GM19467 (cell line): ENCODE data around the gene PLCB4.

Experiments
- ATAC-seq: cut with Tn5 transposase; IDR thresholded peaks from one replicate; pipeline ENCODE4 v1.9.1; 2021; ENCODE audit warnings: mild to moderate bottlenecking, moderate library complexity; ENCODE audit not compliant: unreplicated experiment

Gene PLCB4

DNA sequence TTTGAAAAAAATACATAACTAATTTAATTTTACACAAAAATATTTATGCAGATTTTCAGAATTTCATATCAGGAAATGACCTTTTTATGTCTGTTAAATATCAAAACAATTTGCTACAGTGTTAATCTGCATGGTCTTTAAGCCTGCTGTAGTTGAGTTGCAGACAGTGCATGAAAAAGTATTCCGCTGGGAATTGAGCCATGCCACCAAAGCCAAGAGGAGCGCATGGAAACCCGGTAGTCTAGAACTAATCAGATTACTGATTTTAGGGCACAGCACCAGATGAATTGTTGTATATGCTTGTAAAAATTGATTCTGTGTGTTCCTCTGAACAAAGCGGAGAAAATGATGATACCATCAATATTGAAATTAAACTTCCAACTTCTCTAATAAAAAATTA is 411.2 kb downstream of the PLCB4 start:
- no peak for ATAC-seq

DNA sequence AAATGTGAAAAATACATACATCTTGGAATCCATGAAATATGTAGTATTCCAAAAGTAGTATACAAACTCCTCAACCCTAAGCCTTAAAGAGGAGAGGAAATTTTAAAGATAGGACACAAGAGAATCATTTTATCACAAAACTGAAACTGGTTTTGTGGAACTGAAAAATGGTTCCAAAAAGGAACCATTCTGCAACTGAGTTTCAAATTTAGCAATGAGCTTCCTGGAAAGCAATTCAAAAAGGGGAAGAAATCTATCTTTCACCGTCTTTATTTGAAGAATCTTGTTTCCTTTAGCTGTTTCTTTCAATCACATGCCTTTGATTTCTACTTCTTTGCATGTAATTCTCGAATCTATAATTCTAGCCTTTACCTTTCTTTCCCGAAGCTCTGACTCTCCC is 413.3 kb downstream of the PLCB4 start:
- ATAC-seq, result no peak

DNA sequence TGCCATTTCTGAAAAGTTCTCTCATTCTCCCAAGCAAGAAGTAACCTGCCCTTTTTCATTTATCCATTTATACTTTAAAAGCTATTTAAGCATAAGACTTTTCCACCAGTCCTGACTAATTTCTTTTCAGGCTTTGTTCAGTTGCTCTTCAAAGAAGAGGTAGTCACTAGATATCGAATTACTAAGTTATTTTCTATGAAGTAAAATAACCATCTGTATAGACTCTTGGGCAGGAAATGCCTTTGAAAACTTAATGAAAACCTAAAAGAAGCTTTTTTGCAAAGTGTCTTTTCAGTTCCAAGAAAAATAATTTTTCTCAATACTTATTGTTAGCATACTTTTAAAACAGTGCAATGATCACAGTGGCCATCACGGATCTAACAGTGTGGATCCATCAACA is 414.2 kb downstream of the PLCB4 start:
- no peak for ATAC-seq

DNA sequence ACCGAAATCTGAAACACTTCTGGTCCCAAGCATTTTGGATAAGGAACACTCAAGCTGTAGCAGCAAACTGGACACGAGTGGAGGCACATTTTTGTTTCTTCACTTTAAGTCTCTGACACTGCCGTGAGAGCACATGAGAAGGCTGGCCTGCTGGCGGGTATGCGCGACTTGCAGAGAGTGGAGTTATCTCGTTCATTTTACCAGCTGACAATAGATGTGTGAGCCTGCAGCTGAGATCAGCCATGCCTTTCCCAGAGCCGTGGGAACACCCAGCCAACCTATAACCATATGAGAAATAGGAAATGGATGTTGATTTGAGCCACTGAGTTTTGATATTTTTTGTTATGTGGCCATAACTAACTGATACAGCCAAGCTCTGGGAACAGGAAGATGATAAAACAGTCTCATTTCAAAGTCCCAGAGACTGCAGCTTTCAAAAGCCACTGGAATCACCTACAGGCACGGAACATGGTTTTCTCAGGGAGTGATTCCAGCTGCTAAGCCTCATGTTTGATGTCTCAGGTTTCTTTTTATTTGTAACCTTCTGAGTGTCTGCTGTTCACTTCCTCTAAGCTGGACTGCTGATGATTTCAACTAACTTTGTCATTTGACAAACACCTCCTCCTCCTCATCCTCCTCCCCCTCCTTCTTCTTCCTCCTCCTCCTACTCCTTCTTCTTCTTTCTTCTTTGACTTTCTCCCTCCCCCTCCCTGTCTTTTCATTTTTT is 416.9 kb downstream of the PLCB4 start:
- no peak for ATAC-seq

DNA sequence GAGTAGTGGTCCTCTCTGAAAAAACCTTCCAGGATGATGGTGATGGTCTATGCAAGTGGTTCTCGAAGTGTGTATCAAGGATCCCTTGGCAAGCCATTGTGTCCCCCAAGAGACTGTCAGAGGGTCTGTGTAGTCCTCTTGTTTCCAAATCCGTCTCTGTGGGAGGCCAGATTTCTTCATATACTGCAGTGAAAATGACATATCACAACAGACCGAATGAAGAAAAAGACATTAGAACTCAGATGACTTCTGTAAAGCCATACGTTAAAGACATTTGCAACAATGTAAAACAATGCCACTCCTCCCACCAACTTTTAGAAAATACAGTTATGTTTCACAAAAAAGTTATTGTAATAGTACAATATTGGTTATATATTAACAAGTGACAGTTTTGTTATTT is 418.3 kb downstream of the PLCB4 start:
- no peak for ATAC-seq

DNA sequence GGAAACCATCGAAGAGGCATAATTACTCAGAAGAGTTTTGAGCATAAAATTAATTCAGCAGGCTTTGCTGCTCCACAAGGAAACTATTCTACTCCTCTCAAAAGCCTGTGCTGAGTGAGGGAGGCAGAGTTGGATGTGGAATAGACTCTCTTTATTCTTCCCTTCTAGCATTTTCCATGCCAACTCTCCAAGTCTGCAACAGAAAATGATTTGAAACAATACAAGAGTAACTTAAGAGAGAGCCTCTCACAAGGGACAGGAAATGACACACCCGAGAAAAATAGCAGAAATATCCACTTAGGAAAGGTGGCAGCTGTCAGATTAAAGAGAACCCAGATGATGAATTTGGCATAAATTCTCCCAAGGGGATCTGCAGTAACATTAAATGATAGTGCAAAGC is 419.2 kb downstream of the PLCB4 start:
- ATAC-seq, result no peak

DNA sequence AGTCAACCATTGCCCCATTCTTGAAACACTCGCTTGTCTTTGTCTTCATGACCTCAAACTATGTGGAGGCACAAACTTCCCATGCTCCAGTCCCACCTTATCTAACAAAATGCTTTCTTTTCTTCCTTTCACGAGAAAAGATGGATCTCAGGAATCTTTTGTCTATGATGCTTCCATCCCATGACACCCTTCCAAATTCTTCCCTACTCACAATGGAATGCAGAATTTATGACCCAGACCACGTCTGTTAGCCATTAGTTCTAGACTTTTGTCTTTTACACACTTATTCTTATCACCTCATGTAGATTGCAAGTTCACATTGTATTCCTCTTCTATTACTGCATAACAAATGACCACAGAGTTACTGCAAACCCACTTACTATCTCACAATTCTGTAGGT is 421.3 kb downstream of the PLCB4 start:
- ATAC-seq, result no peak

DNA sequence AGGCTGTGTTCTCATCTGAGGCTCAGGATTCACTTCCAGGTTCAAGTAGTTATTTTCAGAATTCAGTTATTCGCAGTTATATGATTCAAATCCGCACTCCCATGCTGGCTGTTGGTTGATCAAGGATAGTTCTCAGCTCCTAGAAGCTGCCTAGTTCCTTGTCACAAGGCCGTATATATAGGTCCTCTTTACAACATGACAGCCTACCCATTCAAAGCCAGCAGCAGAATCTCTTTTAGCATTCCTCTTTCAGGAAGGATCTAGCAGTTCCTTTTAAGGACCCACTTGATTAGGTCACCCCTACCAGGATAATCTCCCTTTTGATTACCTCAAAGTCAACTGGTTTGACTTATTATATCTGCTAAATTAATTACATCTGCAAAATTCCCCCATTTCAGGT is 421.7 kb downstream of the PLCB4 start:
- no peak for ATAC-seq

DNA sequence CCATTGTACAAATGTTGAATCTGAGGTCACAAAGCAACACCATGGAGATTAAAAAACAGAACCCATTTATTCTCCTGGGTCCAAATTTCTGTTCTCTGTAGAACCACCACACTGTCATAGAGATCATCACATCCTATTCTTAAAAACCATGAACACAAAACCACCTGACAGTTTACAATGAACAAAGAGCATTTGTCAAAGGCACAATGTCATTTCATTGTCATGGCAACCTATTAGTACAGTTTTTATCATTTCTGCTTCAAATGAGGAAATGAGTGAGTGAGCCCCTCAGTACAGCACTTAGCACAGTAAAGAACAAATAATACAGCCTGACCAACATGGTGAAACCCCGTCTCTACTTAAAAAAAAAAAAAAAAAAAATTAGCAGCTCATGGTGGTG is 422.4 kb downstream of the PLCB4 start:
- ATAC-seq, result no peak

DNA sequence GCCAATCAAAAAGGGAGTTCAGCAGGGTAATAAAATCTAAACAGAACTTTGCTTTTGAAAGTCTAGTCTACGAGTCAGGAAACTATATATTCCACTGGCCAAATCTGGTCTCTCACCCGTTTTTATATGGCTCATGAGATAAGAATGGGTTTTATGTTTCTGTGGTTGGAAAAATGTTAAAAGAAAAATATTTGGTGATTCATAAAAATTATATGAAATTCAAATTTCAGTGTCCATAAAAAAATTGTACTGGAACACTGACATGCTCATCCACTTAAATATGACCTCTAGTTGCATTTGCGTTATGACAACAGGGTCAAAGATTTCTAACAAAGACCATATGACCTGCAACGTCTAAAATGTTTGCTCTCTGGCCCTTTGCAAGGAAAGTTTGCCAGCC is 423.2 kb downstream of the PLCB4 start:
- no peak for ATAC-seq

DNA sequence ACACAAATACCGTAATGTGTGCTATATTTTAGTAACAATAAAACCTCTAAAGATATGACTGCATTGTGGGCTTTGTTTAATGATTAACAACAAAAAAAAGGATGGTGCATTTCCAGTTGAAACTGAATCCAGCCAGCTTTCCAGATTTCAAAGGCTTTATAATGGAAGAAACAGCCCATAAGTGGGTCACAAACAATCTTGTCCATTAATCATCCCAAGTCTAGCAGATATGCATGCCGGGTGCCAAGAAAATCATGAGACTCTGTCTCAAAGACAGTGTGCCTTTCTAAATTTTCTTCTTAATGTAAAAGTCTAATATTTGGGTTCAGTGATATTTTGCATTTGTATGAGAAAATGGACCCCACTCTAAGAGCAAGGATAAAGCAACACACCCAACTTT is 424.9 kb downstream of the PLCB4 start:
- ATAC-seq, result no peak

DNA sequence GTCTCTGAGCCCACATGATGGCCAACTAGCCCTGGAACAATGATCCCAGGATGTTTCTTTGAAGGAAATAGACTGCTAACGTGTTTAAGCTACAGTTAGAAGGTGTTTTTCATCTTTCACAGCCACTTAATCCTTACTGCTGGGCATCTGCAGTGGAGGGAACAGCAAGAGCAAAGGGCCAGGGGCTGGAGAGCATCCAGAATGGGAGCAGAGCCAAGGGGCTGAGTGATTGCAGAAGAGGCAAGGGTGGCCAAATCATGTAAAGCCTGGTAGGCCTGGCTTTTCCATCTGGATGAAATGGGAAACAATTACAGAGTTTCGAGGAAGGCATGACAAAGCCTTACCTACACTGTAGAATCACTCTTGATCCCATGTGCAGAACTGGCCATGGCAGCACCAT is 426.8 kb downstream of the PLCB4 start:
- no peak for ATAC-seq

DNA sequence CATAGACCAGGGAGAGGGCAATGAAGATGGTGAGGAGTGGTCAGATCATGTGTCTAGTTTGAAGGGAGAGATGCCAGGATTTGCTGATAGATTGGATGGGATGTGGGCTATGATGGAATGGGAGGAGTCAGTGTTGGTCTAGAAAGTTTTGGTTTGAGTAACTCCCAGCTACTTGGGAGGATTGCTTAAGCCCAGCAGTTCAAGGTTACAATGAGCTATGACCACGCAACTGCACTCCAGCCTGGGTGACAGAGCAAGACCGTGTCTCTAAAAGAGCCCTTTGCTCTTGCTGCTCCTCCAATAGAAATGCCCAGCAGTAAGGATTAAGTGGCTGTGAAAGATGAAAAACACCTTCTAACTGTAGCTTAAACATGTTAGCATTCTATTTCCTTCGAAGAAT is 427.3 kb downstream of the PLCB4 start:
- ATAC-seq, result no peak

DNA sequence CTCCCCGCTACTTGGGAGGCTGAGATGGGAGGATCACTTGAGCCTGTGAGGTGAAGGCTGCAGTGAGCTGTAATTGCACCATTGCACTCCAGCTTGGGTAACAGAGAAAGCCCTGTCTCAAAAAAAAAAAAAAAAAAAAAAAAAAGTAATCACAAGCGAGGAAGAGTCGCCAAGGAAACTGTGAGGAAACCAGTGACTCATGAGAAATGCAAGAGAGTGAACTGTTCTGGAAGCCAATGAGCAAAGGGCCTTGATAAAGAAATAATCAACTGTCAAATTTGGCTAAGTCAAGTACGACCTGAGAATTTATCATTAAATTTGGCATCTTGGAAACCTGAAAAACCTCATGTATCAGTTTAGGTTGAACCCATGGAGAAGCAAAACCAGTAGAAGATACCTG is 429.4 kb downstream of the PLCB4 start:
- ATAC-seq, result no peak

DNA sequence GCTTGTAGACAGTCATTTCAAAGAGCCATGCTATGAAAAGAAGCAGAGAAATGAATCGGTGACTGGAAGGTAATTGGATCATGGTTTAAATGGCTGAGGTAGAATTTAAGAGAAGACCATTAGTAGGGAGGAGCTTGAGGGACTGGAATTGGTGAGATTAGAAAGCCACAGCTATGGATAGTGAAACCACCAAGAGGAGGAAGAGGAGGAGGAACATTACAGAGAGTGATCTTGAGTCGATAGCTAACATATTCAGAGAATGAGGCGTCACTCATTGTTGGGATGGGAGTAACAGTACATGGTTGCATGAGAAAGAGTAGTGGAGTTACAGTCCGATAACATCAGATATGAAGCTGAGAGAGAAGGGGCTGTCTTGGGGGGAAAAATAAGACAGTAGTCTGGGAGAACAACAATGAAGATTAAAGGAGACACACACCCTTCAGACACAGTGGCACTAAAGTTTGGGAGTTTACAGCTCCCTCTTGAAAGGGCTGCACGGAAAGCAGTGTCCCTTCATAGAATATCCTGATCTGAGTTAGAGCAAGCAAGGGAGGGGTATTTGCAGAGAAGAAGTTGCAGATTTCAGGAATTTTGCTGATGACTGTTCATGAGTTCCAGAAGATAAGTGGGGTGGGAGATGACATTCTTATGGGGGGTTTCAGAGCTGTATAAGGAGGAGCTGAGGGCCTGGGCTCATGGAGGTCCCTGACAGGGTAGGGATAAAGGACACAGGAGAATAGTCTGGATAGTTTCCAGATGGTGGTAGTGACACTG is 430.4 kb downstream of the PLCB4 start:
- ATAC-seq, result no peak

DNA sequence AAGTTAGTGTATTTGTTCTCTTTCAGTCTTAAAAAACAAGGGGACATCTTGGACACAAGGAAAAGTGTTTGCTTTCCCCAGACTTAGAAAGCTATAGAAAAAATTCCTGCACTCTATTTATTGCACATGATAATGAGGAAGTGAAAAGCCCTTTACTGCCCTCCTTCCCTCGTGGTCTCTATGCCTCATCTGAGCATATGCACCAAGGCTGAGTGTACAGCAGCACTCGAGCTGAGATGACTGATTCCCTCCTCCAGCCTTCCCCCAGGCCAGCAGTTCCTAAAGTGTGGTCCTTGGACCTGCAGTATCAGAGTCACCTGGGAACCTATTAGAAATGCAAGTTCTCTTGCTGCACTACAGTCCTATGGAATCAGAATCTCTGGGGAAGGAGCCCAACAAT is 431.2 kb downstream of the PLCB4 start:
- no peak for ATAC-seq

DNA sequence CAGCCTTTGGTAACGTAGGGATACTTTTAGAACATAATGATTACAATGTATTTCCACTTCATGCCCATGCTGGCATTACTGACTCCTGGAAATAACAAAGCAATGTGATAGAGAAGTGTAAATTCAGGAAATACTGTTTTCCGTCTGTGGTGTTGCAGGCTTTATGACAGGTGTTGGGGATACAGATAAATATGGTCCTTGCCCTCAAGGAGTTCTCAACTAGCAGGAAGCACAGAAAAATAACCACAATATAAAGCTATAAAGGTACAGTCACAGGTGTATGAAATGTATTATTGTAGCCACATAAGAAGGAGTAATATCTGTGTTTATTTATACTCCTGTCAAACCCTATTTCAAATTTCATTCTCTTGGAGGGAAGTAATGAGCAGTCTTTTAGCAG is 432.6 kb downstream of the PLCB4 start:
- no peak for ATAC-seq

DNA sequence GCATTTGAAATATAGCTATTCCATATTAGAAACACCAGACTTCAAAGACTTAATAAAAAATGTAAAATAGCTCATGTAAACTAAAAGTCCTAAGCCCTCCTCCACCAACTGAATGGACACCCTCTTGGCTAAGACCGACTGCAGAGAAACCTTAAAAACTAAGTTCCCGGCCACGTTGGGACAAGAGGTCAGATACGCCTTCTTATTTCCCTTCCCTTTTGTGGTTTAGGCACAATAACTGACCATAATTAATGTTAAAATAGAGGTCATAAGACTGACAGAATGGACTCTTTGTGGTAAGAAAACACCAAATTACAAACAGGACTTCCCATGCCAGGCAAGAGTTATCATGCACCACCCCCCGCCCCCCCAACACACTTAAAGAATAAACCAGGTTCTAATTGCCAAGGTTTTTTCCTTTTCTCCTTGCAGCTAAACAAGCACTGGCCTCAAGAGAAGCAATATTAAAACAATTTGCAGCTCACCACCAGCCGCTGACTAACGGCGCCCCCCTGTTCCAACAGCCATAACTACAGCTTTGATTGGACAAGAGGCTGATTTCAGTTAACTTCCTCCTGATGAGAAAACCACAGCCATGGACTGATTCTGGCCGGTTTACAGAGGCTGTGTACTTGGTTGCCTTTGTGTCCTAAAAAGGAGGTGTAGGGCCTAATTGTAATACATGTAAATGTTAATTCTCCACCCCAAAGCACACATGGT is 434.8 kb downstream of the PLCB4 start:
- no peak for ATAC-seq

DNA sequence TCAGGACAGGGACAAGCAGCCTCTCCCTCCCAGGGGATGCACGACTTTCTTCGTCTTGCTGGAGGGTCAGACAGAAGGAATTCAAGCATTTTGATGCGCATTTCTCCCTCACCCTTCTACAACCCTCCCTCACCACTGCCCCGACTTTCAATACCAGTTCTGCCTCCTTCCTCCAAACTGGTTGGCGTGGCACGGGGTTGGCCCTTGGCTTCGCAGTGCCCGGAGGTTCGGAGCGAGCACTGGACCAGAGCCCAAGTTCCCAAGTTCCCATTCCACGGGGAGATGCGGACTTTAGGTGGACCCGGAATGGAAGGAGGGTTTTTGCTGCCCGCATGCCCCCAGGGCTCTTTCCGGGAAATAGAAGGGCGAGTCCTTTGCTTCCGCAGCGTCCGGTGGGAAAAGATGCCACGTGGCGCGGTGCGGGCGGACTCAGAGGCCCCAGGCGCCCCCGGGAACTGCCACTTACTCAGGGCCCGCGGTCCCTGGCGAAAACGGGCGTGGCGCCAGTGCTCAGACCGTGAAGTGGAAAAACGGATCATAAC is 437.5 kb downstream of the PLCB4 start:
- no peak for ATAC-seq

DNA sequence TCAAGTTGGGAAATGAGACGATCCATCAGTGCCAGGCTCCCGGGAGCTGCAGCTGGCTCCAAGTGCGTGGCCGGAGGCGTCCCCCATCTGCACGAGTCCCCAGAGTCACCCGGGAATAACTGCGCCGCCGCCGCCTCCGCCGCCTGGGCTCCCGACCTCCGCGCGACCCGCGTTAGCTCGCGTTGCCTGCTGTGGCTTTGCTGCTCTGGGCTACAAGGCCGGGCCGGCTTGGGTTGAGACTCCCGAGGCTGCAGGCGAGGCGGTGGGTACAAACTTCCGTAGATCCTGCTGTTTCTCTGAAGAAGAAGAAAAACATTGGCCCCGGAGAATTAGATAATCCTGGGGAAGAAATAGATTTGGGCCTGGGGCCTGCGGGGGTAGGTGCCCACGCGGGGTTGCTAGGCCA is 438.1 kb downstream of the PLCB4 start:
- ATAC-seq, result no peak

DNA sequence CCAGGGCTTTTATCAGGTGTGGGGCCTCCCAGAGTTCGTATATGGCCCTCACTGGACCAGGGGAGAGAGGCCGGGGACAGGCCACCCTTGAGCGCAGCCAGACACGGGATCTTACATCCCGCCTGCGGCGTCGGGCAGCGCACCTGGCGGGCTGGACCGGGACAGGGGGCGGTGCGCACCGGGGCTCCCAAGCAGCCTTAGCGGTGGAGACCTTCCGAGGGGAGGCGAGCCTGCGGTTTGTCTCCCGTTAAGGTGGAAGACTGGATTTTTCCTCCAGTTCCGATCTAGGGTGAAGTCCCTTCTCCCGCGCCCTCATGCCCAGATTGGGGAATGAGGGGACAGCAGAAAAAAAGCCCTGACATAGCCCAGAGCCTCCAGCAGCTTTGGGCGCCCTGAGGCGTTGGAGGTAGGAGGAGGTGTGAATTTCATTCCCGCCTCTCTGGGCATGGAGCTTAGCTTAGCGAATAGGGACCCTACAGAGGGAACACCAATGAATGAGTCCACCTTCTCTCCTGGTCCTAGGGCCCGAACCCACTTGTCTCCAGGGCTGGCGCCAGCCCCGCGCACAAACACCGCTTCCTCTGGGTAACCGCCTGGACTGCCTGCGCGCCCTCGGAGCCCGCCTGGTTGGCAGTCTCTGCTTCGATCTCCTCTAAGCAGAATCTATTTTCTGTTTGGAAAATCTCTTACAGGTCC is 438.8 kb downstream of the PLCB4 start:
- no peak for ATAC-seq
